OCI-LY3 (cell line): Measurements from ENCODE around the gene CROCC2.

Experiments used
- EZH2phosphoT487 ChIP-seq: fragments of 200-600 bp; shearing (Covaris generic); IDR thresholded peaks from 2 replicates; pipeline ENCODE4 v1.6.1; 2018; ENCODE audit warnings: antibody characterized with exemption, mixed run types, low read depth
- TF ChIP-seq, protein P1 (sequence below): fragments of 200-600, 300-600 bp; sonication (generic); IDR thresholded peaks from 2 replicates; pipeline ENCODE4 v1.5.1; 2014; ENCODE audit warnings: antibody characterized with exemption, low read length, low read depth

DNA sequence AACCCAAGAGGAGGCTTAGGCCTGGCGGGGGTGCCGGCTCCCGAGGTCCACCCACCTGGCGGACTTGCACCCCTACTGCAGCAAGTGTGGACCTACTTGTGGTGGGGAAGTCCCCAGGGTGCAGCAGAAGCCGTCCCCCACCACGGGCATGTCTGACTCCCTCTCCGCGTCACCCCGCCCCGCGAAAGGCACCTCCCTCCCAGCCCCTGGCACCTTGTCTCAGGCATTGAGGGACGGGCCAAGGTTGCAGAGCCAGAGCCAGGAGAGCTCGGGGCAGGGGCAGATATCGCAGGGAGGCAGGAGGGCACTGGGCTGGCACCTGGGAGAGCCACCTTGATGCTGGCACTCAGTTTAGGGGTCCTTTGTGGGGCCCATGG lies 19.0 kb downstream of the CROCC2 start:
- TF ChIP-seq, protein P1, sequence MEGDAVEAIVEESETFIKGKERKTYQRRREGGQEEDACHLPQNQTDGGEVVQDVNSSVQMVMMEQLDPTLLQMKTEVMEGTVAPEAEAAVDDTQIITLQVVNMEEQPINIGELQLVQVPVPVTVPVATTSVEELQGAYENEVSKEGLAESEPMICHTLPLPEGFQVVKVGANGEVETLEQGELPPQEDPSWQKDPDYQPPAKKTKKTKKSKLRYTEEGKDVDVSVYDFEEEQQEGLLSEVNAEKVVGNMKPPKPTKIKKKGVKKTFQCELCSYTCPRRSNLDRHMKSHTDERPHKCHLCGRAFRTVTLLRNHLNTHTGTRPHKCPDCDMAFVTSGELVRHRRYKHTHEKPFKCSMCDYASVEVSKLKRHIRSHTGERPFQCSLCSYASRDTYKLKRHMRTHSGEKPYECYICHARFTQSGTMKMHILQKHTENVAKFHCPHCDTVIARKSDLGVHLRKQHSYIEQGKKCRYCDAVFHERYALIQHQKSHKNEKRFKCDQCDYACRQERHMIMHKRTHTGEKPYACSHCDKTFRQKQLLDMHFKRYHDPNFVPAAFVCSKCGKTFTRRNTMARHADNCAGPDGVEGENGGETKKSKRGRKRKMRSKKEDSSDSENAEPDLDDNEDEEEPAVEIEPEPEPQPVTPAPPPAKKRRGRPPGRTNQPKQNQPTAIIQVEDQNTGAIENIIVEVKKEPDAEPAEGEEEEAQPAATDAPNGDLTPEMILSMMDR, result no peak
- no peak for TF ChIP-seq EZH2phosphoT487
